ENCODE data around the gene SETBP1.

Gene SETBP1

DNA sequence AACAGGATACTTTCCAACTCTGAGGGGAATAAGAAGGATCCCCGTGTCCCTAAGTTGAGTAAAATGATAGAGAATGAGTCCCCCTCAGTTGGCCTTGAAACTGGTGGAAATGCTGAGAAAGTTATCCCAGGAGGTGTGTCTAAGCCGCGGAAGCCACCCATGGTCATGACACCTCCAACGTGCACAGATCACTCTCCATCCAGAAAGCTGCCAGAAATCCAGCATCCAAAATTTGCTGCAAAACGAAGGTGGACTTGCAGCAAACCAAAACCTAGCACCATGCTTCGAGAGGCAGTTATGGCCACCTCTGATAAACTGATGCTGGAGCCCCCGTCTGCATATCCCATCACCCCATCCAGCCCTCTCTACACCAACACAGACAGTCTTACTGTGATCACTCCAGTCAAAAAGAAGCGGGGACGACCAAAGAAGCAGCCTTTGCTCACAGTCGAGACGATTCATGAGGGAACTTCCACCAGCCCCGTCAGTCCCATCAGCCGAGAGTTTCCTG is 270.1 kb downstream of the SETBP1 start:
- CTCF ChIA-PET = no interaction called here
- H3K4me3 ChIP-seq (ENCODE audit: low read depth, low read length) = no peak overlapping the region
- POLR2A ChIA-PET = no interaction called here
- no peak overlapping the region for H3K27ac ChIP-seq (ENCODE audit: extremely low read depth, low read depth, low read length)
- H3K9me3 ChIP-seq (ENCODE audit: control insufficient read depth, insufficient read depth, low read depth, low read length) = no peaks in the 10 kb centered on the region
- TF ChIP-seq SP7 (tag by site-specific recombination; IDR thresholded peaks at IDR 0.05) = no peak
- no peak for TF ChIP-seq ZNF560 (tag by site-specific recombination; IDR thresholded peaks at IDR 0.05; ENCODE audit: borderline replicate concordance)
- TF ChIP-seq ZFP41 (tag by site-specific recombination; IDR thresholded peaks at IDR 0.05; ENCODE audit: borderline replicate concordance) = no peak
- no peak for TF ChIP-seq KLF10 (tag by site-specific recombination; IDR thresholded peaks at IDR 0.05)
- TF ChIP-seq, protein P1, sequence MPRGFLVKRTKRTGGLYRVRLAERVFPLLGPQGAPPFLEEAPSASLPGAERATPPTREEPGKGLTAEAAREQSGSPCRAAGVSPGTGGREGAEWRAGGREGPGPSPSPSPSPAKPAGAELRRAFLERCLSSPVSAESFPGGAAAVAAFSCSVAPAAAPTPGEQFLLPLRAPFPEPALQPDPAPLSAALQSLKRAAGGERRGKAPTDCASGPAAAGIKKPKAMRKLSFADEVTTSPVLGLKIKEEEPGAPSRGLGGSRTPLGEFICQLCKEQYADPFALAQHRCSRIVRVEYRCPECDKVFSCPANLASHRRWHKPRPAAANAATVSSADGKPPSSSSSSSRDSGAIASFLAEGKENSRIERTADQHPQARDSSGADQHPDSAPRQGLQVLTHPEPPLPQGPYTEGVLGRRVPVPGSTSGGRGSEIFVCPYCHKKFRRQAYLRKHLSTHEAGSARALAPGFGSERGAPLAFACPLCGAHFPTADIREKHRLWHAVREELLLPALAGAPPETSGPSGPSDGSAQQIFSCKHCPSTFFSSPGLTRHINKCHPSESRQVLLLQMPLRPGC (tag by site-specific recombination; IDR thresholded peaks at IDR 0.05) = no peak
- no peak for TF ChIP-seq ZNF548 (tag by site-specific recombination; IDR thresholded peaks at IDR 0.05)
- TF ChIP-seq ZNF350 (tag by site-specific recombination; IDR thresholded peaks at IDR 0.05) = no peak
- TF ChIP-seq ZNF169 (tag by site-specific recombination; IDR thresholded peaks at IDR 0.05) = no peak
- TF ChIP-seq, protein P2, sequence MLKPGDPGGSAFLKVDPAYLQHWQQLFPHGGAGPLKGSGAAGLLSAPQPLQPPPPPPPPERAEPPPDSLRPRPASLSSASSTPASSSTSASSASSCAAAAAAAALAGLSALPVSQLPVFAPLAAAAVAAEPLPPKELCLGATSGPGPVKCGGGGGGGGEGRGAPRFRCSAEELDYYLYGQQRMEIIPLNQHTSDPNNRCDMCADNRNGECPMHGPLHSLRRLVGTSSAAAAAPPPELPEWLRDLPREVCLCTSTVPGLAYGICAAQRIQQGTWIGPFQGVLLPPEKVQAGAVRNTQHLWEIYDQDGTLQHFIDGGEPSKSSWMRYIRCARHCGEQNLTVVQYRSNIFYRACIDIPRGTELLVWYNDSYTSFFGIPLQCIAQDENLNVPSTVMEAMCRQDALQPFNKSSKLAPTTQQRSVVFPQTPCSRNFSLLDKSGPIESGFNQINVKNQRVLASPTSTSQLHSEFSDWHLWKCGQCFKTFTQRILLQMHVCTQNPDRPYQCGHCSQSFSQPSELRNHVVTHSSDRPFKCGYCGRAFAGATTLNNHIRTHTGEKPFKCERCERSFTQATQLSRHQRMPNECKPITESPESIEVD (tag by site-specific recombination; IDR thresholded peaks at IDR 0.05) = no peak
- TF ChIP-seq, protein P3, sequence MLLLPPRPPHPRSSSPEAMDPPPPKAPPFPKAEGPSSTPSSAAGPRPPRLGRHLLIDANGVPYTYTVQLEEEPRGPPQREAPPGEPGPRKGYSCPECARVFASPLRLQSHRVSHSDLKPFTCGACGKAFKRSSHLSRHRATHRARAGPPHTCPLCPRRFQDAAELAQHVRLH (tag by site-specific recombination; IDR thresholded peaks at IDR 0.05) = no peak
- TF ChIP-seq, protein P4, sequence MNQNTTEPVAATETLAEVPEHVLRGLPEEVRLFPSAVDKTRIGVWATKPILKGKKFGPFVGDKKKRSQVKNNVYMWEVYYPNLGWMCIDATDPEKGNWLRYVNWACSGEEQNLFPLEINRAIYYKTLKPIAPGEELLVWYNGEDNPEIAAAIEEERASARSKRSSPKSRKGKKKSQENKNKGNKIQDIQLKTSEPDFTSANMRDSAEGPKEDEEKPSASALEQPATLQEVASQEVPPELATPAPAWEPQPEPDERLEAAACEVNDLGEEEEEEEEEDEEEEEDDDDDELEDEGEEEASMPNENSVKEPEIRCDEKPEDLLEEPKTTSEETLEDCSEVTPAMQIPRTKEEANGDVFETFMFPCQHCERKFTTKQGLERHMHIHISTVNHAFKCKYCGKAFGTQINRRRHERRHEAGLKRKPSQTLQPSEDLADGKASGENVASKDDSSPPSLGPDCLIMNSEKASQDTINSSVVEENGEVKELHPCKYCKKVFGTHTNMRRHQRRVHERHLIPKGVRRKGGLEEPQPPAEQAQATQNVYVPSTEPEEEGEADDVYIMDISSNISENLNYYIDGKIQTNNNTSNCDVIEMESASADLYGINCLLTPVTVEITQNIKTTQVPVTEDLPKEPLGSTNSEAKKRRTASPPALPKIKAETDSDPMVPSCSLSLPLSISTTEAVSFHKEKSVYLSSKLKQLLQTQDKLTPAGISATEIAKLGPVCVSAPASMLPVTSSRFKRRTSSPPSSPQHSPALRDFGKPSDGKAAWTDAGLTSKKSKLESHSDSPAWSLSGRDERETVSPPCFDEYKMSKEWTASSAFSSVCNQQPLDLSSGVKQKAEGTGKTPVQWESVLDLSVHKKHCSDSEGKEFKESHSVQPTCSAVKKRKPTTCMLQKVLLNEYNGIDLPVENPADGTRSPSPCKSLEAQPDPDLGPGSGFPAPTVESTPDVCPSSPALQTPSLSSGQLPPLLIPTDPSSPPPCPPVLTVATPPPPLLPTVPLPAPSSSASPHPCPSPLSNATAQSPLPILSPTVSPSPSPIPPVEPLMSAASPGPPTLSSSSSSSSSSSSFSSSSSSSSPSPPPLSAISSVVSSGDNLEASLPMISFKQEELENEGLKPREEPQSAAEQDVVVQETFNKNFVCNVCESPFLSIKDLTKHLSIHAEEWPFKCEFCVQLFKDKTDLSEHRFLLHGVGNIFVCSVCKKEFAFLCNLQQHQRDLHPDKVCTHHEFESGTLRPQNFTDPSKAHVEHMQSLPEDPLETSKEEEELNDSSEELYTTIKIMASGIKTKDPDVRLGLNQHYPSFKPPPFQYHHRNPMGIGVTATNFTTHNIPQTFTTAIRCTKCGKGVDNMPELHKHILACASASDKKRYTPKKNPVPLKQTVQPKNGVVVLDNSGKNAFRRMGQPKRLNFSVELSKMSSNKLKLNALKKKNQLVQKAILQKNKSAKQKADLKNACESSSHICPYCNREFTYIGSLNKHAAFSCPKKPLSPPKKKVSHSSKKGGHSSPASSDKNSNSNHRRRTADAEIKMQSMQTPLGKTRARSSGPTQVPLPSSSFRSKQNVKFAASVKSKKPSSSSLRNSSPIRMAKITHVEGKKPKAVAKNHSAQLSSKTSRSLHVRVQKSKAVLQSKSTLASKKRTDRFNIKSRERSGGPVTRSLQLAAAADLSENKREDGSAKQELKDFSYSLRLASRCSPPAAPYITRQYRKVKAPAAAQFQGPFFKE (tag by site-specific recombination; IDR thresholded peaks at IDR 0.05; ENCODE audit: borderline replicate concordance) = no peak
- TF ChIP-seq ZNF211 (tag by site-specific recombination; IDR thresholded peaks at IDR 0.05; ENCODE audit: low read depth) = no peak
- TF ChIP-seq ZBTB7A (tag by site-specific recombination; IDR thresholded peaks at IDR 0.05; ENCODE audit: low read depth) = no peak
- H3K36me3 ChIP-seq (ENCODE audit: control insufficient read depth in 2 of 2, insufficient read depth in 1 of 2, low read length in 2 of 2) = no peaks in the 10 kb centered on the region
- H3K4me1 ChIP-seq (ENCODE audit: control insufficient read depth, insufficient read depth, low read length) = peaks cover 23% of the 10 kb centered on the region

DNA sequence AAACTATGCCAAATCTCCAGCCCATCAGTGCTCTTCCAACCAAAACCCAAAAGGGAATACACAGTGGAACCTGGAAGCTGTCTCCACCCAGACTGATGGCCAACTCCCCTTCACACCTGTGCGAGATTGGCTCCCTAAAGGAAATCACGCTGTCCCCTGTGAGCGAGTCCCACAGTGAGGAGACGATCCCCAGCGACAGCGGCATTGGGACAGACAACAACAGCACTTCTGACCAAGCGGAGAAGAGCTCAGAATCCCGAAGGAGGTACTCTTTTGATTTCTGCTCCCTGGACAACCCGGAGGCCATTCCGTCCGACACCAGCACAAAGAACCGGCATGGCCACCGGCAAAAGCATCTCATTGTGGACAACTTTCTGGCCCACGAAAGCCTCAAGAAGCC is 271.1 kb downstream of the SETBP1 start:
- no peaks in the 10 kb centered on the region for H3K36me3 ChIP-seq (ENCODE audit: control insufficient read depth in 2 of 2, insufficient read depth in 1 of 2, low read length in 2 of 2)
- ChIA-PET POLR2A (no interaction called here), CTCF (no interaction called here)
- H3K27ac ChIP-seq (ENCODE audit: extremely low read depth, low read depth, low read length) = no peak overlapping the region
- no peaks in the 10 kb centered on the region for H3K9me3 ChIP-seq (ENCODE audit: control insufficient read depth, insufficient read depth, low read depth, low read length)
- peaks cover 17% of the 10 kb centered on the region for H3K4me1 ChIP-seq (ENCODE audit: control insufficient read depth, insufficient read depth, low read length)
- no peak overlapping the region for H3K4me3 ChIP-seq (ENCODE audit: low read depth, low read length)
- TF ChIP-seq TCF7L2 (IDR thresholded peaks at IDR 0.05; ENCODE audit: borderline replicate concordance, low read depth, low read length) (no peak), ZNF394 (tag by site-specific recombination; IDR thresholded peaks at IDR 0.05; ENCODE audit: borderline replicate concordance) (no peak), ZNF423 (tag by site-specific recombination; IDR thresholded peaks at IDR 0.05) (no peak)
- TF ChIP-seq, protein P5, sequence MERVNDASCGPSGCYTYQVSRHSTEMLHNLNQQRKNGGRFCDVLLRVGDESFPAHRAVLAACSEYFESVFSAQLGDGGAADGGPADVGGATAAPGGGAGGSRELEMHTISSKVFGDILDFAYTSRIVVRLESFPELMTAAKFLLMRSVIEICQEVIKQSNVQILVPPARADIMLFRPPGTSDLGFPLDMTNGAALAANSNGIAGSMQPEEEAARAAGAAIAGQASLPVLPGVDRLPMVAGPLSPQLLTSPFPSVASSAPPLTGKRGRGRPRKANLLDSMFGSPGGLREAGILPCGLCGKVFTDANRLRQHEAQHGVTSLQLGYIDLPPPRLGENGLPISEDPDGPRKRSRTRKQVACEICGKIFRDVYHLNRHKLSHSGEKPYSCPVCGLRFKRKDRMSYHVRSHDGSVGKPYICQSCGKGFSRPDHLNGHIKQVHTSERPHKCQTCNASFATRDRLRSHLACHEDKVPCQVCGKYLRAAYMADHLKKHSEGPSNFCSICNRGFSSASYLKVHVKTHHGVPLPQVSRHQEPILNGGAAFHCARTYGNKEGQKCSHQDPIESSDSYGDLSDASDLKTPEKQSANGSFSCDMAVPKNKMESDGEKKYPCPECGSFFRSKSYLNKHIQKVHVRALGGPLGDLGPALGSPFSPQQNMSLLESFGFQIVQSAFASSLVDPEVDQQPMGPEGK (tag by site-specific recombination; IDR thresholded peaks at IDR 0.05) = no peak
- TF ChIP-seq, protein P3 (tag by site-specific recombination; IDR thresholded peaks at IDR 0.05) = no peak
